ENCODE data around the gene FANCC. TPM values are rescaled to one million over a fixed set of nuclear protein-coding genes. Genes with fewer than 3 reads are reported as not detected.

FANCC gene
- total RNA-seq, 2 donors from 2014 or later = 17.6 to 23.5 TPM

GRCh38 chr9:95171001-95171400 is 146.5 kb downstream of the FANCC start:
- Mint-ChIP-seq H3K4me3 (no peak overlapping the region), H3K27ac (no peak overlapping the region), H3K9me3 (no peaks in the 10 kb centered on the region), H3K4me1 (peaks cover 22% of the 10 kb centered on the region), H3K27me3 (ENCODE audit: insufficient read depth) (no peaks in the 10 kb centered on the region), H3K36me3 (ENCODE audit: low read depth) (no peaks in the 10 kb centered on the region)
- no peaks in the 10 kb centered on the region for H3K9me3 ChIP-seq (ENCODE audit: control insufficient read depth, low read length)
- WGBS, 2 experiments (ENCODE audit: insufficient coverage in 1 of 2, insufficient read length in 1 of 2) = 55 to 100% methylated on average over 1 to 4 of the region's 4 CpGs
- DNase-seq = no peak
- peaks cover 5% of the 10 kb centered on the region for H3K36me3 ChIP-seq (ENCODE audit: control insufficient read depth, insufficient read depth, low read length)
- TF ChIP-seq CTCF (conservative IDR thresholded peaks at IDR 0.05) = no peak
- no peak overlapping the region for H3K9ac ChIP-seq (ENCODE audit: extremely low read depth, low read length, poor library complexity, severe bottlenecking)
- H3K27ac ChIP-seq (ENCODE audit: low read depth, low read length) = no peak overlapping the region
- peak overlapping the region; percentile 33 for H3K4me3 ChIP-seq (ENCODE audit: low read length)
- H3K27me3 ChIP-seq (ENCODE audit: control insufficient read depth, insufficient read depth, low read length, poor library complexity, severe bottlenecking) = no peaks in the 10 kb centered on the region
- H3K4me1 ChIP-seq (ENCODE audit: control insufficient read depth, insufficient read depth, low read length) = peaks cover 6% of the 10 kb centered on the region

- no peak overlapping the region for H3K9ac ChIP-seq (ENCODE audit: extremely low read depth, low read length, poor library complexity, severe bottlenecking)
- peaks cover 7% of the 10 kb centered on the region for H3K36me3 Mint-ChIP-seq (ENCODE audit: low read depth)
- H3K9me3 Mint-ChIP-seq = no peaks in the 10 kb centered on the region
- peak; percentile 85 for TF ChIP-seq CTCF (conservative IDR thresholded peaks at IDR 0.05)
- no peak overlapping the region for H3K27ac ChIP-seq (ENCODE audit: low read depth, low read length)
- no peak overlapping the region for H3K27ac Mint-ChIP-seq
- WGBS, 2 experiments (ENCODE audit: insufficient coverage in 1 of 2, insufficient read length in 1 of 2) = 42 to 55% methylated on average over 3 to 4 of the region's 4 CpGs
- peaks cover 15% of the 10 kb centered on the region for H3K4me1 Mint-ChIP-seq
- H3K27me3 Mint-ChIP-seq (ENCODE audit: insufficient read depth) = no peaks in the 10 kb centered on the region
- H3K9me3 ChIP-seq (ENCODE audit: control insufficient read depth, low read length) = peaks cover 14% of the 10 kb centered on the region
- H3K4me1 ChIP-seq (ENCODE audit: control insufficient read depth, insufficient read depth, low read length) = peaks cover 4% of the 10 kb centered on the region
- no peak overlapping the region for H3K4me3 Mint-ChIP-seq
- no peak overlapping the region for H3K4me3 ChIP-seq (ENCODE audit: low read length)
- DNase-seq = peak; percentile 93
- H3K36me3 ChIP-seq (ENCODE audit: control insufficient read depth, insufficient read depth, low read length) = peaks cover 5% of the 10 kb centered on the region
- no peaks in the 10 kb centered on the region for H3K27me3 ChIP-seq (ENCODE audit: control insufficient read depth, insufficient read depth, low read length, poor library complexity, severe bottlenecking)
Measured at GRCh38 chr9:95167998-95168397, 149.5 kb downstream of the FANCC start.

GRCh38 chr9:95165004-95165403 is 152.5 kb downstream of the FANCC start:
- Mint-ChIP-seq H3K36me3 (ENCODE audit: low read depth) (peaks cover 14% of the 10 kb centered on the region), H3K4me3 (no peak overlapping the region), H3K27me3 (ENCODE audit: insufficient read depth) (no peaks in the 10 kb centered on the region), H3K4me1 (peaks cover 2% of the 10 kb centered on the region), H3K9me3 (peaks cover 2% of the 10 kb centered on the region), H3K27ac (no peak overlapping the region)
- no peak for DNase-seq
- Histone ChIP-seq H3K36me3 (ENCODE audit: control insufficient read depth, insufficient read depth, low read length) (peaks cover 5% of the 10 kb centered on the region), H3K4me1 (ENCODE audit: control insufficient read depth, insufficient read depth, low read length) (no peaks in the 10 kb centered on the region), H3K27me3 (ENCODE audit: control insufficient read depth, insufficient read depth, low read length, poor library complexity, severe bottlenecking) (no peaks in the 10 kb centered on the region), H3K9me3 (ENCODE audit: control insufficient read depth, low read length) (peaks cover 18% of the 10 kb centered on the region), H3K27ac (ENCODE audit: low read depth, low read length) (no peak overlapping the region), H3K9ac (ENCODE audit: extremely low read depth, low read length, poor library complexity, severe bottlenecking) (no peak overlapping the region), H3K4me3 (ENCODE audit: low read length) (no peak overlapping the region)
- TF ChIP-seq CTCF (conservative IDR thresholded peaks at IDR 0.05) = no peak
- no CpG with 5 or more reads among the region's 1 CpG for WGBS, 2 experiments (ENCODE audit: insufficient coverage in 1 of 2, insufficient read length in 1 of 2)
